HepG2 (cell line): ENCODE measurements around the gene ERBB4. TPM values are rescaled to one million over a fixed set of nuclear protein-coding genes. Genes with fewer than 3 reads are reported as not detected.

ENCODE experiments used
- ATAC-seq: fragments of 200-7000 bp; cut with Tn5 transposase; 3 replicates; pipeline ENCODE4 v1.9.1; 2020; ENCODE audit warnings: mild to moderate bottlenecking, moderate library complexity
- BruUV-seq: library from RNA; stranded (reverse); fragments of 400-500 nt; replicated peaks from 2 replicates; lab custom pipeline; 2021; lab: Mats Ljungman, UMichigan
- CTCF ChIA-PET: fragments of 300-600 bp; formaldehyde crosslinking; extraction: SDS; loops from one replicate; lab custom pipeline; 2021; ENCODE audit warnings: low total read pairs, inconsistent platforms, low intra/inter-chr PET ratio; lab: Yijun Ruan, JAX
- POLR2A ChIA-PET: fragments of 350-600 bp; sonication (Branson Sonifier 250); formaldehyde crosslinking; loops from one replicate; lab custom pipeline; 2020; ENCODE audit warnings: antibody characterized with exemption, inconsistent platforms; lab: Yijun Ruan, JAX
- DNase-seq: peaks from one replicate; pipeline ENCODE4 v3.0.0-alpha.2; 2015; ENCODE audit warnings: low spot score
- FAIRE-seq: peaks from 3 replicates; lab custom pipeline; 2011; peaks lifted over from hg19 to GRCh38; lab: Jason Lieb, UNC
- H2AFZ ChIP-seq: one replicate; pipeline ENCODE4 v1.6.1; 2011; ENCODE audit warnings: low read length, inconsistent platforms
- H3K27ac ChIP-seq: fragments of 300-600 bp; 3 replicates; pipeline ENCODE4 v1.8.0; 2011; ENCODE audit warnings: mixed run types, mild to moderate bottlenecking, mixed read lengths, low read length, inconsistent platforms; ENCODE audit not compliant: insufficient read depth; ENCODE audit errors: extremely low read length
- H3K27me3 ChIP-seq, 2 experiments: fragments of 200-600 bp in 1 of 2; 2 replicates in 1 of 2; 3 replicates in 1 of 2; pipeline versions ENCODE4 v1.6.0 to v1.8.0; 2011; ENCODE audit warnings: low read length in 2 of 2, mild to moderate bottlenecking in 2 of 2, moderate library complexity in 2 of 2, inconsistent platforms in 1 of 2; ENCODE audit not compliant: insufficient read depth in 2 of 2, control insufficient read depth in 1 of 2
- H3K36me3 ChIP-seq, 2 experiments: fragments of 200-600 bp in 1 of 2; replicated peaks in 1 of 2; 2 replicates in 1 of 2; 3 replicates in 1 of 2; pipeline versions ENCODE4 v1.5.1 to v1.8.0; 2011; ENCODE audit warnings: low read length in 2 of 2, inconsistent platforms in 1 of 2; ENCODE audit not compliant: insufficient read depth in 2 of 2, control insufficient read depth in 1 of 2
- H3K4me1 ChIP-seq: 2 replicates; pipeline ENCODE4 v1.5.1; 2012; ENCODE audit warnings: low read length, inconsistent platforms; ENCODE audit not compliant: insufficient read depth
- H3K4me2 ChIP-seq: 2 replicates; pipeline ENCODE4 v1.6.0; 2011; ENCODE audit warnings: low read depth, low read length, inconsistent platforms
- H3K4me3 ChIP-seq, 3 experiments: fragments of 200-600 bp in 1 of 3; sonication (generic), shearing (Covaris generic) in 1 of 3; replicated peaks in 1 of 3; 2 replicates each; pipeline ENCODE4 v1.5.1; 2011 to 2016; ENCODE audit warnings: low read length in 3 of 3, inconsistent platforms in 2 of 3, low read depth in 2 of 3, mild to moderate bottlenecking in 2 of 3, control low read depth in 1 of 3, mixed read lengths in 1 of 3; ENCODE audit not compliant: insufficient read depth in 1 of 3
- H3K79me2 ChIP-seq: one replicate; pipeline ENCODE4 v1.6.1; 2011; ENCODE audit warnings: low read length, inconsistent platforms; ENCODE audit not compliant: insufficient read depth
- H3K9ac ChIP-seq: 2 replicates; pipeline ENCODE4 v1.6.0; 2011; ENCODE audit warnings: mild to moderate bottlenecking, low read depth, low read length, inconsistent platforms; ENCODE audit not compliant: insufficient read depth
- H3K9me3 ChIP-seq: 2 replicates; pipeline ENCODE4 v1.5.1; 2012; ENCODE audit warnings: mild to moderate bottlenecking, low read length
- H4K20me1 ChIP-seq: 2 replicates; pipeline ENCODE4 v1.6.0; 2011; ENCODE audit warnings: inconsistent platforms, mild to moderate bottlenecking, low read length, moderate library complexity; ENCODE audit not compliant: insufficient read depth
- EED ChIP-seq: sonication (generic); formaldehyde crosslinking; IDR thresholded peaks from 2 replicates; pipeline ENCODE4 v1.5.0; 2020; ENCODE audit warnings: mild to moderate bottlenecking, missing genetic modification reagents
- GATA4 ChIP-seq: sonication (generic); IDR thresholded peaks from 2 replicates; pipeline ENCODE4 v1.6.1; 2016; ENCODE audit warnings: antibody characterized with exemption, low read depth, borderline replicate concordance
- HNF4A ChIP-seq: sonication (generic); formaldehyde crosslinking; IDR thresholded peaks from 2 replicates; pipeline ENCODE4 v1.4.0; 2020; ENCODE audit warnings: missing genetic modification reagents
- MED13 ChIP-seq: sonication (generic); formaldehyde crosslinking; IDR thresholded peaks from 2 replicates; pipeline ENCODE4 v1.5.0; 2020; ENCODE audit warnings: missing genetic modification reagents
- ZNF24 ChIP-seq: fragments of 450-650 bp; IDR thresholded peaks from 2 replicates; pipeline ENCODE4 v1.6.1; 2017; ENCODE audit warnings: antibody characterized with exemption, mild to moderate bottlenecking
- ZNF614 ChIP-seq: IDR thresholded peaks from 2 replicates; pipeline ENCODE4 v1.6.1; 2018; ENCODE audit warnings: missing biosample characterization, missing genetic modification reagents, inconsistent platforms, borderline replicate concordance
- ZNF737 ChIP-seq: sonication (generic); formaldehyde crosslinking; IDR thresholded peaks from 2 replicates; pipeline ENCODE4 v1.5.0; 2020; ENCODE audit warnings: missing genetic modification reagents, mild to moderate bottlenecking, borderline replicate concordance
- ZNF792 ChIP-seq: IDR thresholded peaks from 2 replicates; pipeline ENCODE4 v1.6.1; 2016
- WGBS: methylation state at CpG from one replicate; pipeline ENCODE4 v1.1.6; 2017; ENCODE audit warnings: low lambda C conversion rate; 5-methylcytosine and 5-hydroxymethylcytosine counted together
- in situ Hi-C: cut with HindIII; loops from 2 replicates; pipeline ENCODE4 v1.10.0; 2017; ENCODE audit warnings: low pct_unique_long_range_greater_than_20kb; ENCODE audit not compliant: extremely low pct_ligation_motif_present
- intact Hi-C: fragments of 100-400 bp; cut with micrococcal nuclease; formaldehyde crosslinking; loops from one replicate; pipeline ENCODE4 v1.10.0; 2022; ENCODE audit not compliant: unreplicated experiment
- polyA plus RNA-seq, 8 experiments: library from polyadenylated mRNA; depleted of rRNA in 3 of 8; stranded (reverse) in 7 of 8; unstranded in 1 of 8; fragments of >200 nt; fragmentation: Illumina TruSeq in 4 of 8; extraction: Trizol in 4 of 8; gene quantifications; 2 replicates each; pipeline versions ENCODE4 v1.2.1 to v1.2.3, GENCODE V29; 2011 to 2016; ENCODE audit warnings: low read depth in 4 of 8, missing spikeins in 1 of 8, mixed read lengths in 1 of 8; ENCODE audit not compliant: insufficient read depth in 1 of 8
- total RNA-seq, 5 experiments: library from RNA; depleted of rRNA; stranded (reverse); fragments of >200 nt; fragmentation: Illumina TruSeq; extraction: Trizol; gene quantifications; 2 replicates each; pipeline ENCODE4 v1.2.3, GENCODE V29; 2016; ENCODE audit warnings: low read depth in 1 of 5
- TF ChIP-seq, protein P1 (sequence below), 2 experiments: IDR thresholded peaks; 2 replicates each; pipeline ENCODE4 v1.6.1; 2011 to 2012; ENCODE audit warnings: low read length in 2 of 2, borderline replicate concordance in 1 of 2, low read depth in 1 of 2, mild to moderate bottlenecking in 1 of 2, moderate library complexity in 1 of 2

ERBB4 gene
- total and polyA plus RNA-seq, 2 of the 13 experiments (the other 11 are each of a cell fraction or from before 2014, with no cell fraction given): not detected

- TF ChIP-seq EED (no peak), ZNF792 (CRISPR knock-in tag) (no peak), ZNF614 (CRISPR knock-in tag) (no peak)
These were observed 238.7 kb downstream of the ERBB4 start (continued) for GRCh38 chr2:212299943-212300342.

DNA sequence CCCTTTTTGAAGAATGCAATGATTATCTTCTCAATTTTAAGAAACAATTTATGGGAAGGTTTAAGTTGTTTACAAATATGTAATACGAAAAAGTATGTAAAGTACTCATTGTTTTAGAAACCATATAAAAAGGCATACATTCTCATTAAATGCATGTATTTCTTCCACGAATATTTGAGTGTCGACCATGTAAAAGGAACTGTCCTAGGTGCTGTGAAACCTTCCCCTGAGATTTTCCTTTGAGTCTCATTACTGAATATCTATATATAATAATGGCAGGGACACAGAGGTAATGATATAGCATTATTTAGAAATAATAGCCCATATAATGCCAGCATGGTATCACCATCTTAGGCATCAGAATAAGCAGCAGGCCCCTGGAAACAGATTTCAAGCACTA, 239.3 kb downstream of the ERBB4 start:
- intact Hi-C loops (no loop called here), in situ Hi-C loops (no loop called here)
- Histone ChIP-seq H3K4me3 (no peak overlapping the region), H3K79me2 (no peaks in the 10 kb centered on the region), H4K20me1 (no peaks in the 10 kb centered on the region), H3K4me1 (no peaks in the 10 kb centered on the region), H2AFZ (no peak overlapping the region), H3K9me3 (no peaks in the 10 kb centered on the region), H3K27ac (no peak overlapping the region), H3K36me3 (no peaks in the 10 kb centered on the region), H3K27me3 (no peaks in the 10 kb centered on the region), H3K9ac (no peak overlapping the region), H3K4me2 (no peak overlapping the region)
- FAIRE-seq: no peak
- DNase-seq: no peak
- ChIA-PET CTCF (no interaction called here), POLR2A (no interaction called here)
- no peak for ATAC-seq
- TF ChIP-seq HNF4A: no peak
- no peak for TF ChIP-seq ZNF24
- TF ChIP-seq MED13 (CRISPR knock-in tag): no peak
- no peak for TF ChIP-seq ZNF737 (CRISPR knock-in tag)
- TF ChIP-seq GATA4: no peak
- TF ChIP-seq, protein P1, sequence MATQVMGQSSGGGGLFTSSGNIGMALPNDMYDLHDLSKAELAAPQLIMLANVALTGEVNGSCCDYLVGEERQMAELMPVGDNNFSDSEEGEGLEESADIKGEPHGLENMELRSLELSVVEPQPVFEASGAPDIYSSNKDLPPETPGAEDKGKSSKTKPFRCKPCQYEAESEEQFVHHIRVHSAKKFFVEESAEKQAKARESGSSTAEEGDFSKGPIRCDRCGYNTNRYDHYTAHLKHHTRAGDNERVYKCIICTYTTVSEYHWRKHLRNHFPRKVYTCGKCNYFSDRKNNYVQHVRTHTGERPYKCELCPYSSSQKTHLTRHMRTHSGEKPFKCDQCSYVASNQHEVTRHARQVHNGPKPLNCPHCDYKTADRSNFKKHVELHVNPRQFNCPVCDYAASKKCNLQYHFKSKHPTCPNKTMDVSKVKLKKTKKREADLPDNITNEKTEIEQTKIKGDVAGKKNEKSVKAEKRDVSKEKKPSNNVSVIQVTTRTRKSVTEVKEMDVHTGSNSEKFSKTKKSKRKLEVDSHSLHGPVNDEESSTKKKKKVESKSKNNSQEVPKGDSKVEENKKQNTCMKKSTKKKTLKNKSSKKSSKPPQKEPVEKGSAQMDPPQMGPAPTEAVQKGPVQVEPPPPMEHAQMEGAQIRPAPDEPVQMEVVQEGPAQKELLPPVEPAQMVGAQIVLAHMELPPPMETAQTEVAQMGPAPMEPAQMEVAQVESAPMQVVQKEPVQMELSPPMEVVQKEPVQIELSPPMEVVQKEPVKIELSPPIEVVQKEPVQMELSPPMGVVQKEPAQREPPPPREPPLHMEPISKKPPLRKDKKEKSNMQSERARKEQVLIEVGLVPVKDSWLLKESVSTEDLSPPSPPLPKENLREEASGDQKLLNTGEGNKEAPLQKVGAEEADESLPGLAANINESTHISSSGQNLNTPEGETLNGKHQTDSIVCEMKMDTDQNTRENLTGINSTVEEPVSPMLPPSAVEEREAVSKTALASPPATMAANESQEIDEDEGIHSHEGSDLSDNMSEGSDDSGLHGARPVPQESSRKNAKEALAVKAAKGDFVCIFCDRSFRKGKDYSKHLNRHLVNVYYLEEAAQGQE (IDR thresholded peaks at IDR 0.05; ENCODE audit: borderline replicate concordance in 1 of 2, low read depth in 1 of 2, low read length in 2 of 2): peak in 1 of 2 experiments; percentile 14; a peak in 1 of 4 replicates
- 0% methylated on average over 3 of the region's 3 CpGs for WGBS
- no TSS peak for BruUV-seq
